Urothelium cell line (cell line): ENCODE results near the gene CYTH3.
"Not testable (repeated sequence)": the region's sequence is repeated elsewhere in the genome, so short reads cannot be mapped to it uniquely, and the experiment has no call there.

Experiments
- DNase-seq: peaks from one replicate; pipeline ENCODE4 v3.0.0; 2011; ENCODE audit warnings: low spot score, mixed read lengths
- FAIRE-seq: peaks from 2 replicates; lab custom pipeline; 2011; peaks lifted over from hg19 to GRCh38; lab: Jason Lieb, UNC

The CYTH3 gene

GRCh38 chr7:6235029-6235871, 37.2 kb downstream of the CYTH3 start:
- no peak for DNase-seq
- FAIRE-seq, result peak; percentile 90

- DNase-seq, result no peak
- no peak for FAIRE-seq
Observed at GRCh38 chr7:6234384-6234783, 38.0 kb downstream of the CYTH3 start.

GRCh38 chr7:6232534-6232933, 39.9 kb downstream of the CYTH3 start:
- DNase-seq (no peak), FAIRE-seq (no peak)

- no peak for DNase-seq
- FAIRE-seq, result peak; percentile 30
Observed at GRCh38 chr7:6232116-6232515, 40.3 kb downstream of the CYTH3 start.

- FAIRE-seq (peak; percentile 90), DNase-seq (no peak)
Observed at GRCh38 chr7:6231184-6231583, 41.2 kb downstream of the CYTH3 start.

GRCh38 chr7:6229284-6229683, 43.1 kb downstream of the CYTH3 start:
- not testable (repeated sequence) for DNase-seq, FAIRE-seq

GRCh38 chr7:6228361-6229229, 43.8 kb downstream of the CYTH3 start:
- no peak for DNase-seq
- peak; percentile 46 for FAIRE-seq

- FAIRE-seq (peak; percentile 83), DNase-seq (no peak)
Observed at GRCh38 chr7:6227294-6227846, 45.1 kb downstream of the CYTH3 start.

- DNase-seq, result no peak
- peak; percentile 90 for FAIRE-seq
Observed at GRCh38 chr7:6226194-6226799, 46.1 kb downstream of the CYTH3 start.

GRCh38 chr7:6223411-6223810, 49.0 kb downstream of the CYTH3 start:
- not testable (repeated sequence) for FAIRE-seq, DNase-seq

- FAIRE-seq, DNase-seq: not testable (repeated sequence)
Observed at GRCh38 chr7:6223010-6223409, 49.4 kb downstream of the CYTH3 start.

GRCh38 chr7:6221340-6222319, 50.8 kb downstream of the CYTH3 start:
- no peak for DNase-seq
- FAIRE-seq, result peak; percentile 78

- FAIRE-seq (no peak), DNase-seq (no peak)
Observed at GRCh38 chr7:6218329-6218728, 54.1 kb downstream of the CYTH3 start.

GRCh38 chr7:6212008-6212407, 60.4 kb downstream of the CYTH3 start:
- FAIRE-seq, result peak; percentile 58

GRCh38 chr7:6210621-6211372, 61.6 kb downstream of the CYTH3 start:
- DNase-seq (no peak), FAIRE-seq (no peak)

More at GRCh38 chr7:6212008-6212407, 60.4 kb downstream of the CYTH3 start:
- no peak for DNase-seq

- FAIRE-seq (peak; percentile 61), DNase-seq (no peak)
Observed at GRCh38 chr7:6209340-6209739, 63.1 kb downstream of the CYTH3 start.

GRCh38 chr7:6208573-6209328, 63.7 kb downstream of the CYTH3 start:
- DNase-seq, result no peak
- FAIRE-seq, result peak; percentile 42

GRCh38 chr7:6205971-6206660, 66.3 kb downstream of the CYTH3 start:
- no peak for DNase-seq
- FAIRE-seq, result peak; percentile 94
